H54 (cell line): ENCODE results near the gene PKP3.
"Not testable (repeated sequence)": the region's sequence is repeated elsewhere in the genome, so short reads cannot be mapped to it uniquely, and the experiment has no call there.

ENCODE experiments used
- DNase-seq: peaks from one replicate; pipeline ENCODE4 v3.0.0; 2011; ENCODE audit warnings: low spot score, mixed read lengths; ENCODE audit not compliant: insufficient read length
- FAIRE-seq: peaks from 3 replicates; lab custom pipeline; 2011; peaks lifted over from hg19 to GRCh38; lab: Jason Lieb, UNC
- POLR2A ChIP-seq: IDR thresholded peaks from 2 replicates; pipeline ENCODE4 v1.6.1; 2011; ENCODE audit warnings: low read depth, mild to moderate bottlenecking, low read length

Gene PKP3

GRCh38 chr11:420911-421321, 26.9 kb downstream of the PKP3 start:
- DNase-seq (no peak), FAIRE-seq (no peak)
- no peak for TF ChIP-seq POLR2A

- DNase-seq = no peak
- FAIRE-seq = no peak
- no peak for TF ChIP-seq POLR2A
These were observed 28.2 kb downstream of the PKP3 start for GRCh38 chr11:422249-422656.

GRCh38 chr11:424232-424631, 30.2 kb downstream of the PKP3 start:
- TF ChIP-seq POLR2A = no peak

GRCh38 chr11:424766-425165, 30.8 kb downstream of the PKP3 start:
- DNase-seq, FAIRE-seq: not testable (repeated sequence)

More at GRCh38 chr11:424232-424631, 30.2 kb downstream of the PKP3 start:
- FAIRE-seq = no peak
- DNase-seq = no peak

GRCh38 chr11:425301-425700, 31.3 kb downstream of the PKP3 start:
- TF ChIP-seq POLR2A = no peak
- FAIRE-seq (no peak), DNase-seq (no peak)

- DNase-seq = no peak
- no peak for FAIRE-seq
- no peak for TF ChIP-seq POLR2A
These were observed 32.8 kb downstream of the PKP3 start for GRCh38 chr11:426851-427250.

GRCh38 chr11:428295-428694, 34.3 kb downstream of the PKP3 start:
- no peak for TF ChIP-seq POLR2A
- DNase-seq = no peak
- FAIRE-seq = no peak

GRCh38 chr11:429391-429790, 35.4 kb downstream of the PKP3 start:
- no peak for TF ChIP-seq POLR2A
- DNase-seq (no peak), FAIRE-seq (no peak)

- DNase-seq = no peak
- no peak for FAIRE-seq
These were observed 36.0 kb downstream of the PKP3 start for GRCh38 chr11:429931-430456.

GRCh38 chr11:431921-432320, 37.9 kb downstream of the PKP3 start:
- no peak for TF ChIP-seq POLR2A
- no peak for FAIRE-seq
- DNase-seq = no peak

More at GRCh38 chr11:429931-430456, 36.0 kb downstream of the PKP3 start:
- no peak for TF ChIP-seq POLR2A

GRCh38 chr11:432501-433100, 38.6 kb downstream of the PKP3 start:
- TF ChIP-seq POLR2A = no peak
- no peak for FAIRE-seq
- DNase-seq = no peak

GRCh38 chr11:433111-433510, 39.1 kb downstream of the PKP3 start:
- DNase-seq (no peak), FAIRE-seq (no peak)
- no peak for TF ChIP-seq POLR2A

GRCh38 chr11:433641-434040, 39.6 kb downstream of the PKP3 start:
- FAIRE-seq (no peak), DNase-seq (no peak)
- no peak for TF ChIP-seq POLR2A

GRCh38 chr11:434496-434895, 40.5 kb downstream of the PKP3 start:
- TF ChIP-seq POLR2A = no peak
- FAIRE-seq (no peak), DNase-seq (no peak)

- not testable (repeated sequence) for FAIRE-seq, DNase-seq
These were observed 41.2 kb downstream of the PKP3 start for GRCh38 chr11:434999-435740.
